Measurements from ENCODE around the gene ABHD18.
"Not testable (repeated sequence)": the region's sequence is repeated elsewhere in the genome, so short reads cannot be mapped to it uniquely, and the experiment has no call there.

The ABHD18 gene

GRCh38 chr4:127965062-127965802, at the start of gene ABHD18, which contains the start of gene MFSD8:
Gene ABHD18 (plus strand): TSS chr4:127965406. CDS start chr4:127982956, 17,550 bp downstream.
Gene MFSD8 (minus strand): TSS chr4:127965173. CDS start chr4:127965133, 40 bp downstream.
- peak; percentile 97 for DNase-seq

GRCh38 chr4:127916512-127916911, 48.7 kb upstream of the ABHD18 start:
- no peak for DNase-seq

GRCh38 chr4:127917151-127917550, 48.1 kb upstream of the ABHD18 start:
- DNase-seq = no peak

- DNase-seq = no peak
Measured at GRCh38 chr4:127920521-127920920, 44.7 kb upstream of the ABHD18 start.

- no peak for DNase-seq
Measured at GRCh38 chr4:127922226-127922625, 43.0 kb upstream of the ABHD18 start.

- DNase-seq = not testable (repeated sequence)
Measured at GRCh38 chr4:127925720-127926119, 39.5 kb upstream of the ABHD18 start.

GRCh38 chr4:127930175-127930574, 35.0 kb upstream of the ABHD18 start:
- DNase-seq = no peak

GRCh38 chr4:127931836-127932235, 33.4 kb upstream of the ABHD18 start:
- not testable (repeated sequence) for DNase-seq

- no peak for DNase-seq
Measured at GRCh38 chr4:127936974-127937373, 28.2 kb upstream of the ABHD18 start.

- DNase-seq = no peak
Measured at GRCh38 chr4:127957105-127957504, 8.1 kb upstream of the ABHD18 start.

GRCh38 chr4:127959794-127960193, 5.4 kb upstream of the ABHD18 start:
- no peak for DNase-seq

GRCh38 chr4:127963633-127964398, 1.4 kb upstream of the ABHD18 start:
- not testable (repeated sequence) for DNase-seq

GRCh38 chr4:127964426-127965061, 662 bp upstream of the ABHD18 start:
- DNase-seq = not testable (repeated sequence)

GRCh38 chr4:127965803-127966175, 583 bp downstream of the ABHD18 start:
- no peak for DNase-seq

- DNase-seq = no peak
Measured at GRCh38 chr4:127967141-127967775, 2.1 kb downstream of the ABHD18 start.

- no peak for DNase-seq
Measured at GRCh38 chr4:127968586-127968985, 3.4 kb downstream of the ABHD18 start.

GRCh38 chr4:127970925-127971324, 5.7 kb downstream of the ABHD18 start:
- not testable (repeated sequence) for DNase-seq

- DNase-seq = no peak
Measured at GRCh38 chr4:127975121-127975770, 10.0 kb downstream of the ABHD18 start.

- no peak for DNase-seq
Measured at GRCh38 chr4:127978930-127979329, 13.7 kb downstream of the ABHD18 start.

- no peak for DNase-seq
Measured at GRCh38 chr4:127982445-127982844, 17.2 kb downstream of the ABHD18 start.

- DNase-seq = no peak
Measured at GRCh38 chr4:127985989-127986388, 20.8 kb downstream of the ABHD18 start.

- no peak for DNase-seq
Measured at GRCh38 chr4:127988638-127989037, 23.4 kb downstream of the ABHD18 start.

GRCh38 chr4:127993151-127993550, 27.9 kb downstream of the ABHD18 start:
- no peak for DNase-seq

All from left hindlimb (tissue), 1 donor.